ENCODE results near the gene KLHL34.

DNA sequence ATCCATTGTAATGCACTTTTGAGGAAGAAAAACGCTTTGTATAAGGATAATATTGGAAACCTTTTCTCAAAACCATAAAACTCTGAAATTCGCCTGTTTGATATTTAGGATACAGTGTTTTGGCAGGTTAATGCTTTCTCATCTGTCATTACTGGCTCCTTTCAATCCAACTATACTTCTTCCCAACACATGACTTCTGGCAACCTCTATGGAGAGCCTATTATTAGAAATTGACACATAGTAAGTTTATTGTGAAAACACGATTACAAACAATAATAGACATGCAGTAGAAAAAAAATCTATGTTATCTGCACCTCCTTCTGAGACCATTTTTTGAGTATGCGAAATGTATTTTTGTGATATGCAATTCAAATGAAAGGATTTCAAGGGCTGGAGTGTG is 4.6 kb upstream of the KLHL34 start:
- TF ChIP-seq EZH2phosphoT487 (IDR thresholded peaks at IDR 0.05; ENCODE audit: low read length), result no peak
- TF ChIP-seq, protein P1, sequence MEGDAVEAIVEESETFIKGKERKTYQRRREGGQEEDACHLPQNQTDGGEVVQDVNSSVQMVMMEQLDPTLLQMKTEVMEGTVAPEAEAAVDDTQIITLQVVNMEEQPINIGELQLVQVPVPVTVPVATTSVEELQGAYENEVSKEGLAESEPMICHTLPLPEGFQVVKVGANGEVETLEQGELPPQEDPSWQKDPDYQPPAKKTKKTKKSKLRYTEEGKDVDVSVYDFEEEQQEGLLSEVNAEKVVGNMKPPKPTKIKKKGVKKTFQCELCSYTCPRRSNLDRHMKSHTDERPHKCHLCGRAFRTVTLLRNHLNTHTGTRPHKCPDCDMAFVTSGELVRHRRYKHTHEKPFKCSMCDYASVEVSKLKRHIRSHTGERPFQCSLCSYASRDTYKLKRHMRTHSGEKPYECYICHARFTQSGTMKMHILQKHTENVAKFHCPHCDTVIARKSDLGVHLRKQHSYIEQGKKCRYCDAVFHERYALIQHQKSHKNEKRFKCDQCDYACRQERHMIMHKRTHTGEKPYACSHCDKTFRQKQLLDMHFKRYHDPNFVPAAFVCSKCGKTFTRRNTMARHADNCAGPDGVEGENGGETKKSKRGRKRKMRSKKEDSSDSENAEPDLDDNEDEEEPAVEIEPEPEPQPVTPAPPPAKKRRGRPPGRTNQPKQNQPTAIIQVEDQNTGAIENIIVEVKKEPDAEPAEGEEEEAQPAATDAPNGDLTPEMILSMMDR (IDR thresholded peaks at IDR 0.05; ENCODE audit: low read length), result no peak

All from MM.1S (cell line).